SH-SY5Y (cell line): ENCODE measurements around the gene TRIM71.

Source experiments
- GATA2 ChIP-seq: IDR thresholded peaks from 2 replicates; pipeline ENCODE4 v1.6.1; 2011; ENCODE audit warnings: mild to moderate bottlenecking, low read depth, low read length
- GATA3 ChIP-seq: IDR thresholded peaks from 2 replicates; pipeline ENCODE4 v1.6.1; 2011; ENCODE audit warnings: low read depth, mild to moderate bottlenecking, low read length, moderate library complexity

TRIM71 gene

GRCh38 chr3:32817257-32817557 is 590 bp upstream of the TRIM71 start:
- TF ChIP-seq GATA3, result no peak
- TF ChIP-seq GATA2, result no peak

DNA sequence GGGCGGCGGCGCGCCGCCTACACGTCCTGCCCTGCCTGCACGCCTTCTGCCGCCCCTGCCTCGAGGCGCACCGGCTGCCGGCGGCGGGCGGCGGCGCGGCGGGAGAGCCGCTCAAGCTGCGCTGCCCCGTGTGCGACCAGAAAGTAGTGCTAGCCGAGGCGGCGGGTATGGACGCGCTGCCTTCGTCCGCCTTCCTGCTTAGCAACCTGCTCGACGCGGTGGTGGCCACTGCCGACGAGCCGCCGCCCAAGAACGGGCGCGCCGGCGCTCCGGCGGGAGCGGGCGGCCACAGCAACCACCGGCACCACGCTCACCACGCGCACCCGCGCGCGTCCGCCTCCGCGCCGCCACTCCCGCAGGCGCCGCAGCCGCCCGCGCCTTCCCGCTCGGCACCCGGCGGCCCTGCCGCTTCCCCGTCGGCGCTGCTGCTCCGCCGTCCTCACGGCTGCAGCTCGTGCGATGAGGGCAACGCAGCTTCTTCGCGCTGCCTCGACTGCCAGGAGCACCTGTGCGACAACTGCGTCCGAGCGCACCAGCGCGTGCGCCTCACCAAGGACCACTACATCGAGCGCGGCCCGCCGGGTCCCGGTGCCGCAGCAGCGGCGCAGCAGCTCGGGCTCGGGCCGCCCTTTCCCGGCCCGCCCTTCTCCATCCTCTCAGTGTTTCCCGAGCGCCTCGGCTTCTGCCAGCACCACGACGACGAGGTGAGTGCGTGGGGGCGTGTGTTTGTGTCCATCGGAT is 602 bp downstream of the TRIM71 start:
- TF ChIP-seq GATA2, result no peak
- no peak for TF ChIP-seq GATA3

DNA sequence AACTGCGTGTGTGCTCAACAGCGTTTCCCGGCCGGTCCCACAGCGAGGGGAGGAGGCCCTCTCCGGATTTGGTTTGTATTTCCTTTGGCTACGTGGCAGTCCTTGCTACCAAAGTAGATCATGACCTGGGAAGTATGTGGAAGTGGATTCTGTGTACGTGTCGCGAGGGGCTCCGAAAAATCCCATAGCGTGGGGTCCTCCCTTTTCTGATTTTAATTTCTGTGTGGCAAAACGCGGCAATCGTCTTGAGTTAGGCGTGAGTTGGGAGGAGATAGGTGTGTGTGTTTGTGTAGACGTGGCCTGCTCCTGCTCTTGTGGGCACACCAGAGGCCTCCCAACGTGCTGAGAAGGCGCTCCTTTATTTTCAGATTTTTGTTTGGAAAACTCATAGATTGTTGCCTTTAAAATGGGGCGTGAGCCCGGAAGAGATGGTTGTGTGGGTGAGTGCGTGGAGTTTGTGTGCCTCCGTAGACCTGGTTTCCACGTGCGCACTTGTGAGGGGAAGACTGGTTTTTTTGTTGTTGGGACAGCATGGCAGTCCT is 1.2 kb downstream of the TRIM71 start:
- TF ChIP-seq GATA2 (no peak), GATA3 (no peak)

GRCh38 chr3:32819551-32820348 is 2.0 kb downstream of the TRIM71 start:
- TF ChIP-seq GATA2, result no peak
- TF ChIP-seq GATA3, result no peak

- TF ChIP-seq GATA2 (no peak), GATA3 (no peak)
Measured at GRCh38 chr3:32820430-32820829, 2.6 kb downstream of the TRIM71 start.

DNA sequence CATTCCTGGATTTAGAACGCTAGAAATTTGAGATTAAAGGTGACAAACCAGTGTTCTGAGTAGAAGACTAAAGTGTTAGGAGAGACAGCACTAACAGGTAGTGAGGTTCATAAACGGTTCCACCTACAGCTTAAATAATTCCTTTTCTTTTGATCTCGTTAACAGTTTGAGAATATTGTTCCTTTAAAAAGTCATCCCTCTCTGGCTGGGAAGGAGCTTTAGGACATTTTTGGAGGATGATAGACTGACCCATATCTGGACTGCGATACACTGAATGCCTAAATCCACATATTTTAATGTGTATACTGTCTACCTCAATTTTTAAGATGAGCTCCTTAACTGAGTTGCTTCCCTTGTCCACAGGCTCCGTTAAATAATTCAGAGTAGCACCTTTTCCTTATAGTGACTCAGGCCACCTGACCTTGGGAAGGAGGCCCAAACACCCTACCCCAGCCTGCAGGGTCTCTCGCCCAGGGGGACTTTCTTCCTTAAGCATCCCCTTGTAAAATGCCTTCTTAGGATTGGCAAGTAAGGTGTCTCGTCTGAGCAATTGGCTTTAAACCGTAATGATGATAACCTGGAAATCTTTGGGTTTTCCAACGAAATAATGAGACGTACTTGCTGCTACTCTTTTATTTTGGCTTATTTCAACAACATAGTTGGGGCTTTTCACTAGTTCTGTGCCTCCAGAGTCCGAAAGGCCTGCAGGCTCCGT is 3.3 kb downstream of the TRIM71 start:
- TF ChIP-seq GATA2 (no peak), GATA3 (no peak)

DNA sequence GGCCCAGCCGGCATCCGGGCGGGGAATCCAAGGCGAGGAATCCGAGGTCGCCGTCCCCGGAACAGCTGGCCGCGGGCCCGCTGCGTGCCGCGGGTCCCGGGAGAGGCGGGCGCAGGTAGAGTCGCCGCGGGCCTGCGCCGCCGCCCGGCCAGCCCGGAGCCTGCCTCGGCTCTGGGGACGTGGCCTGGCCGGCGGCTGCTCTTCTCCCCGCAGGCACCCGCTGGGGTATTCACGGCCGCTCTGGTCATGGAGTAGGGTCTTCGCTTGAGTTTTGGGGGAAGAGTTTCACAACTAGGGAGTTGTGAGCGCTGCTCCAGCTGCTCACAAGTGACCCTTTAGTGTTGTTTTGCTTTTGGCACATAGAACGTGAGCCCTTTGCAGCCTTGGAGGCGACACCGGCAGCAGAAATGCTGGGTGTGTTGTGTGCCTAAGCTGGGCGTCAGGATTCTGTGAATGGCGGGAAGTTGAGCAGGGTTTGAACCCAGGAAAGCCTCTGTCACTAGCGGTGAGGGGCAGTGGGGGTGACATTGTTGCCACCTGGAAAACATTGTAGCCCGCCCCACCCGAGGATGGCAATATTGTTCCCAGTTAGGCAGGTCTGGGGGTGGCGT is 4.0 kb downstream of the TRIM71 start:
- TF ChIP-seq GATA3, result no peak

GRCh38 chr3:32822609-32823498 is 5.1 kb downstream of the TRIM71 start:
- TF ChIP-seq GATA3, result no peak

- TF ChIP-seq GATA3, result no peak
- TF ChIP-seq GATA2, result no peak
Measured at GRCh38 chr3:32825601-32826375, 8.0 kb downstream of the TRIM71 start.

- TF ChIP-seq GATA3 (no peak), GATA2 (no peak)
Measured at GRCh38 chr3:32831062-32831461, 13.3 kb downstream of the TRIM71 start.

GRCh38 chr3:32831791-32832190 is 14.0 kb downstream of the TRIM71 start:
- TF ChIP-seq GATA3 (no peak), GATA2 (no peak)

GRCh38 chr3:32832193-32832592 is 14.4 kb downstream of the TRIM71 start:
- no peak for TF ChIP-seq GATA3
- TF ChIP-seq GATA2, result no peak

DNA sequence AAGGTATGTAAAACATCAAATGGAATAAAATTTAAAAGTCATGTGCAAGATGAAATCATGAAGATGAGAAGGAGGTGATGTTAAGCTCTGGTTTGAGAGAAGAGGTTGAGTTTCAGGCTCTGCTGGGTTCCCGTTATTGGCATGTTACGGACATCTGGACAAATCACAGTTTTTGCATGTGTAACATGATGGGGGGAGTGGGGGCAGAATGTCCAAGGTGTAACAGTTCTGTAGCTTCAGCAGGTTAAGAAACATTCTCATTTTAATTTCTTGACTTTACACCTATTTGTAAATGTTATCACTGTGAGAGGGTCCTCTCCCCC is 17.2 kb downstream of the TRIM71 start:
- TF ChIP-seq GATA2 (no peak), GATA3 (no peak)

- TF ChIP-seq GATA2, result no peak
- TF ChIP-seq GATA3, result no peak
Measured at GRCh38 chr3:32835961-32836360, 18.2 kb downstream of the TRIM71 start.
